ENCODE data around the gene RNF214.

DNA sequence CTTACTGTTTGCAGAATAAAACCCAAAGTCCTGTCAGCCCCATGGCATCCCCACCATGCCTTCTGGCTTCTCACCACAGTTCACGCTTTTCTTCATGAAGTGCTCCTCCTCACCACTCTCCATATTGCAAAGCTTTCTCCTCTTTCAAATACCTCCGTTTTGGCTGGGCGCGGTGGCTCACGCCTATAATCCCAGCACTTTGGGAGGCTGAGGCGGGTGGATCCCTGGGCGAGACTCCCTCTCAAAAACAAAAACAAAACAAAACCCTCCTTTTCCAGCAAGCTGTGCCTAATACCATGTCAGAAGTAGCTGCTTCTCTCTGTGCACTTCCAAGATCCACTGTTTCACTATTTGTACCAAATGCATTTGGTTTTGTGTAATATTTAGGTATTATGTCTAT, 76.8 kb downstream of the RNF214 start:
- TF ChIP-seq POLR2A (IDR thresholded peaks at IDR 0.05; ENCODE audit: low read depth, low read length) = no peak
- TF ChIP-seq, protein P1, sequence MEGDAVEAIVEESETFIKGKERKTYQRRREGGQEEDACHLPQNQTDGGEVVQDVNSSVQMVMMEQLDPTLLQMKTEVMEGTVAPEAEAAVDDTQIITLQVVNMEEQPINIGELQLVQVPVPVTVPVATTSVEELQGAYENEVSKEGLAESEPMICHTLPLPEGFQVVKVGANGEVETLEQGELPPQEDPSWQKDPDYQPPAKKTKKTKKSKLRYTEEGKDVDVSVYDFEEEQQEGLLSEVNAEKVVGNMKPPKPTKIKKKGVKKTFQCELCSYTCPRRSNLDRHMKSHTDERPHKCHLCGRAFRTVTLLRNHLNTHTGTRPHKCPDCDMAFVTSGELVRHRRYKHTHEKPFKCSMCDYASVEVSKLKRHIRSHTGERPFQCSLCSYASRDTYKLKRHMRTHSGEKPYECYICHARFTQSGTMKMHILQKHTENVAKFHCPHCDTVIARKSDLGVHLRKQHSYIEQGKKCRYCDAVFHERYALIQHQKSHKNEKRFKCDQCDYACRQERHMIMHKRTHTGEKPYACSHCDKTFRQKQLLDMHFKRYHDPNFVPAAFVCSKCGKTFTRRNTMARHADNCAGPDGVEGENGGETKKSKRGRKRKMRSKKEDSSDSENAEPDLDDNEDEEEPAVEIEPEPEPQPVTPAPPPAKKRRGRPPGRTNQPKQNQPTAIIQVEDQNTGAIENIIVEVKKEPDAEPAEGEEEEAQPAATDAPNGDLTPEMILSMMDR (conservative IDR thresholded peaks at IDR 0.05; ENCODE audit: low read depth, low read length) = no peak
- no peak for TF ChIP-seq CHD1 (IDR thresholded peaks at IDR 0.05; ENCODE audit: low read depth, low read length)
- no peak for TF ChIP-seq SMC3 (IDR thresholded peaks at IDR 0.05; ENCODE audit: low read depth, low read length)
- TF ChIP-seq RAD21 (IDR thresholded peaks at IDR 0.05; ENCODE audit: low read length) = no peak
- TF ChIP-seq CEBPB (IDR thresholded peaks at IDR 0.05; ENCODE audit: low read depth, low read length) = no peak
- TF ChIP-seq BHLHE40 (IDR thresholded peaks at IDR 0.05; ENCODE audit: low read depth, low read length) = no peak
- TF ChIP-seq MXI1 (IDR thresholded peaks at IDR 0.05; ENCODE audit: borderline replicate concordance, low read depth, low read length) = no peak
- TF ChIP-seq MAFK (IDR thresholded peaks at IDR 0.05; ENCODE audit: low read depth, low read length) = no peak
